ENCODE measurements around the gene POLR3E.
A peak's percentile ranks its signal among the peaks of the same experiment; 100 is the strongest.

POLR3E gene

DNA sequence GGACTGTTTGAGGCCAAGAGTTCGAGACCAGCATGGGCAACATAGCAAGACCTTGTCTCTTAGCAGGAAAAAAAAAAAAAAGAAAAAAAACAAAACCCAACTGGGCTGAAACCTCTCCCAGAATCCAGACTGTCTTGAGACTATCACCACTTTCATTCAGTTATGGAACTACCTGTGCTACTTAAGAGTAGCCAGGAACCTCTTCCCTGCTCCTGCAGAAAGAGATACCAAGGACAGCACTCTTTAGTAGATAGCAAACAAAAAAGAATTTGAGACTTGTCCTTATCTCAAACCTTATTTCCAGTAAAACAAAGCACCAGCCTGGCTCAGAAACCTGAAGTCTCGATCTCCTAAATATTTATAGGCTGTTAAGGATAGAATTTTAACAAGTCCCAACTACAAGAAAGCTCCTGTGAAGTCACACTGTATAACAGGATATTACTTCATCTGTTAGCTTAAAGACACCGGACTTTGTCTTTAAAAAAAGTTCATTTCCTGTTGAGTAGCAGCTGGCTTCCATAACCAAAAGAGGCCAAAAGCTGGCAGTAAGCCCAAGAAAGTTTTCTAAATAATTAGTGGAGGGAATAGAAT lies 72.1 kb downstream of the POLR3E start:
- TF ChIP-seq, protein P1, sequence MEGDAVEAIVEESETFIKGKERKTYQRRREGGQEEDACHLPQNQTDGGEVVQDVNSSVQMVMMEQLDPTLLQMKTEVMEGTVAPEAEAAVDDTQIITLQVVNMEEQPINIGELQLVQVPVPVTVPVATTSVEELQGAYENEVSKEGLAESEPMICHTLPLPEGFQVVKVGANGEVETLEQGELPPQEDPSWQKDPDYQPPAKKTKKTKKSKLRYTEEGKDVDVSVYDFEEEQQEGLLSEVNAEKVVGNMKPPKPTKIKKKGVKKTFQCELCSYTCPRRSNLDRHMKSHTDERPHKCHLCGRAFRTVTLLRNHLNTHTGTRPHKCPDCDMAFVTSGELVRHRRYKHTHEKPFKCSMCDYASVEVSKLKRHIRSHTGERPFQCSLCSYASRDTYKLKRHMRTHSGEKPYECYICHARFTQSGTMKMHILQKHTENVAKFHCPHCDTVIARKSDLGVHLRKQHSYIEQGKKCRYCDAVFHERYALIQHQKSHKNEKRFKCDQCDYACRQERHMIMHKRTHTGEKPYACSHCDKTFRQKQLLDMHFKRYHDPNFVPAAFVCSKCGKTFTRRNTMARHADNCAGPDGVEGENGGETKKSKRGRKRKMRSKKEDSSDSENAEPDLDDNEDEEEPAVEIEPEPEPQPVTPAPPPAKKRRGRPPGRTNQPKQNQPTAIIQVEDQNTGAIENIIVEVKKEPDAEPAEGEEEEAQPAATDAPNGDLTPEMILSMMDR (IDR thresholded peaks at IDR 0.05; ENCODE audit: low read depth, low read length): no peak
- no peak overlapping the region for H3K4me3 ChIP-seq (replicated peaks in 1 of 2; ENCODE audit: low read depth in 2 of 2, low read length in 2 of 2)
- DNase-seq (ENCODE audit: low read depth in 2 of 2): peak; percentile 79 to 80

DNA sequence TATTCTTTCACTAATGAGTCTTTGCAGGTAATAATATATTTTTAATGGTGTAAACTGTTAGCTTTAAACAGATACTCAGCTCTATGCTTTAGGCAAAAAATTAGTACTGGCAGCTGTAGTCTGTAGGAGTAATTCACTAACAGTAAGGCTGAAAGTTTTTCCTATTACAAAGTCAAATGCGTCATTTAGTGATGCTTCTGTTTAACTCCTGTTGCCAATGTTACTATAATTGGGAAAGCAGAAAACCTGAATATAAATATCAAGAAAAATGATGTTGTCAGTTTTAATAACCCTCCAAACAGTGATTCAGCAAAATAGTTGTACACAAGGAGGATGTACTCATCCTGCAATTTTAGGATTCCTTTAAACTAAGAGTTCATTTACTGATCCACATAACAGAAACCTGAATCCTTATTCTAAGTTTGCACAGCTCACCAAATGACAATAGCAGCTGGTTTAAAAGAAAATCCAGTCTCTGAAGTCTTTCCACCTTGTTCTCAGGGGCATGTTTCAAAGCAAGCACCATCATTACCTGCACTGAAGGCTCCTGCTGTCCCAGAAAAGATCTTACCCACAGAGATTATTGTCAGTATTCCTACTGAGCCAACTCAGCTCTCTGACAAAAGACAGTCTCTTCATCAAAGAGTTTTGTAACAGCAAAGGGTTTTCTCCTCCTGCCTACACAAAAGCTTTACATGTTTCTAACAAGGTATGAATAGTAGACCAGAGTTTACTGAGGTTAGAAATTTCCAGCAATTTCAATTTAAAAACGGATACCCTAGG lies 73.0 kb downstream of the POLR3E start:
- no peak overlapping the region for H3K4me3 ChIP-seq (replicated peaks in 1 of 2; ENCODE audit: low read depth in 2 of 2, low read length in 2 of 2)
- peak; percentile 76 to 88 for DNase-seq (ENCODE audit: low read depth in 2 of 2)
- TF ChIP-seq, protein P1 (IDR thresholded peaks at IDR 0.05; ENCODE audit: low read depth, low read length): no peak

DNA sequence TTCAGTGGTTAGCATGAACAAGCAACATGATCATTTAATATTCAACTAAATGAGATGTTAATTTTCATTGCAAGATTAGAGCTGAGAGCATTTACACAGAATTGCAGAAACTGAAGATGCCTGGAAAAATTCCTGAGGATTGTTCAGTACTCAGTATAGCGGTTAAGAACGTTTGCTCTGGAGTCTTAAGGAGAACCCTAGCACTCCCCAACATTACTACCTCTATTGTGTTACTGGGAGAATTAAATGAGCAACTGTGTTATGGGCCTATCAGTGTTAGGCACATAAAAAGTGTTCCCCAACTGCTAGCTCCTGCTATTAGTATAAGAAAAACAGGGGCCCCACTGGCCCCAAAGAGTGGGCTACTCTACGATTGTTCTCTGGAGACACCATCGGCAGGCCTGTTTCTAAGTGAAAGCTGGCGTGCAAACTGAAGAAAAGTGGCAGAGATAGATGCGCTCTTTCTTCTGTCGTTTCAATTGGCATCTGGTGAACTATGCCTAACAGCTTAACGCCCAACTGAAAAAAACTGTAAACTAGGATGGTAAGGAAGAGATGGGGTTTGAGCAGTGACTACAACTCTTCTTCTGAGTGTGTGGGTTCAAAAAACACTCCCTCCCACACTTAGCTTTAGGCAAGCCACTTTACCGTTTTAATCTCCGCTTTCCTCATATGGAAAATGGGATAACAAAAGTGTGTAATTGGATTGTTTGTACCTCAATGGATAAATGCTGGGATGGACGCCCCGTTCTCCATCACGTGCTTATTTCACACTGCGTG lies 75.9 kb downstream of the POLR3E start:
- TF ChIP-seq, protein P1 (IDR thresholded peaks at IDR 0.05; ENCODE audit: low read depth, low read length): no peak
- DNase-seq (ENCODE audit: low read depth in 2 of 2): peak in 1 of 2 donors; percentile 18
- H3K4me3 ChIP-seq (replicated peaks in 1 of 2; ENCODE audit: low read depth in 2 of 2, low read length in 2 of 2): peak overlapping the region; percentile 79 to 84

DNA sequence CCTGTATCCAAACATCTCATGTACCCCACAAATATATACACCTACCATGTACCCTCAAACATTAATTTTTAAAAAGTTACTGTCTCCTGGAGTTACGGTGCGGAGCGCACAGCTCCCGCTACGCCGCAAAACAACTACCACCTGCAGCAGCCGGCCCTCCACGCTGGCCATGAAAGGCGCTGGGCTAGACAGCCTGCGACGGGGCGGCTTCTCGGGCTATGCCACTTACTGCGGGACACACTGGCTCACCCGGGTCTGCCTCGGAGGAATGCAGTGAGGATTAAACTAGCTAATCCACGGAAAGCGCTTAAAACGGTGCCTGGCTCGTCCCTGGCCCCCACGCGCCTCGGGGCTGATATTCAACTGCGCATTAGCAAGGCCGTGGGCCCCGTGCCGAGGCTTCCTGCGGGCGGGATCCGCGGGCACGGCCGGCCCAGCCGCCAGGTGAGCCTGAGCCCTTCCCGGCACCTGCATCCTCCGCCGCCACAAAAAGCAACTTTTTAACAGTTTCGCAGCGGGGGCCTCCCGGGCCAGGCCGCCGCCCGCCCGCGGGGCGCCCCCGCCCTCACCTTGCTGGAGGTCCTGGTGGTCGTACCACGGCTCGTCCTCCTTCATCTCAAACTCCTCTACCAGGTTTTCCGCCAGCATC lies 76.6 kb downstream of the POLR3E start:
- peak overlapping the region; percentile 79 to 84 for H3K4me3 ChIP-seq (replicated peaks in 1 of 2; ENCODE audit: low read depth in 2 of 2, low read length in 2 of 2)
- peak; percentile 32 to 34 for DNase-seq (ENCODE audit: low read depth in 2 of 2)
- TF ChIP-seq, protein P1 (IDR thresholded peaks at IDR 0.05; ENCODE audit: low read depth, low read length): no peak

DNA sequence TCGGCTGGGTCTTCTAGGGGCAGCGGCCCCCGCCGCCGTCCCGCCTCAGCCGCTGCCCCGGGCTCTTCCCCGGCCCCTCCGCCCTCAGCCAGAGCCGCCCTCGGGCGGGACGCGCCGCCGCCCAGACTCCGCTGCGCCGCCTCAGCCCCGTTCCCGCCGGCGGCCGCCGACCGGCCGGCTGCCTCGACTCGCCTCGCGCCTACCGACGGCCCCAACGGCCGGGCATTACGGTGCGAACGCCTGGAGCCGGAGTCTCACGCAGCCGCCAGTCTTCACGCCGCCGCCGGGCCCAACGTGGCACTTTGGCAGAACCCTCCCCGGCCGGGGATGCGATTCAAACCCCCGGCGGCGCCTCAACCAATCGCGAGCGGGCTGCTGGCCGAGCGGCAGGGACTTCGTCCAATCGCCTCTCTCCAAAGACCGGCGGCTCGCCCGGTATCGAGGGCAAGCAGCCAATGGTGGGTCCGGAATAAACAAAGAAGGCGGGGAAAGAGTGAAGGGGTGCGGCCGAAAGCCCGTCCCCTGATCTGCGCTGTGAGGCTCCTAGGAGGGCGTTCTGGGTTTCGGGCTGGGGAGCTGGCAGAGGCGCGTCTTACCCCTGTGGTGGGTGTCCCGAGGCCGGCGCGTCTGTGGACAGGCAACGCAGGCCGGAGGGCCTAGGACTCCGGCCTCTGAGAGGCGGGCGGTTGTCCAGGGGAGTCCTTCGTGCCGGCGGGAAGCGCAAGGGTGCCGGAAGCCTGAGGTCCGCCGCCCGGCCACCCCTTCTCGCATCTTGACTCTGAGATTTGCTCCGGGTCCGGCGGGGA lies 77.3 kb downstream of the POLR3E start, which contains the start of gene CDR2:
TSS of gene CDR2 (minus strand) at position 309 of the 806 bp plus-strand sequence. CDS start 310 bp downstream, outside the sequence.
- TF ChIP-seq, protein P1 (IDR thresholded peaks at IDR 0.05; ENCODE audit: low read depth, low read length): no peak
- H3K4me3 ChIP-seq (replicated peaks in 1 of 2; ENCODE audit: low read depth in 2 of 2, low read length in 2 of 2): peak within 1 kb of the TSS; percentile 79 to 84
- peak; percentile 98 for DNase-seq (ENCODE audit: low read depth in 2 of 2)

Measured in cardiac fibroblast (primary cell).